MCF 10A (cell line): ENCODE data around the gene CFAP58. TPM values are rescaled to one million over a fixed set of nuclear protein-coding genes. Genes with fewer than 3 reads are reported as not detected.
A peak's percentile ranks its signal among the peaks of the same experiment; 100 is the strongest.

Experiments used
- BruUV-seq: library from RNA; stranded (reverse); fragments of 400-500 nt; replicated peaks from 2 replicates; lab custom pipeline; 2021; lab: Mats Ljungman, UMichigan
- CTCF ChIA-PET: fragments of 300-600 bp; sonication (Branson Sonifier 250); formaldehyde crosslinking; extraction: SDS; loops from one replicate; lab custom pipeline; 2021; ENCODE audit warnings: antibody characterized with exemption, inconsistent platforms; lab: Yijun Ruan, JAX
- POLR2A ChIA-PET: fragments of 300-600, 350-650 bp; sonication (Branson Sonifier 250); formaldehyde crosslinking; extraction: SDS; loops from one replicate; lab custom pipeline; 2020; ENCODE audit warnings: antibody characterized with exemption, inconsistent platforms; lab: Yijun Ruan, JAX
- DNase-seq: peaks from one replicate; pipeline ENCODE4 v3.0.0-alpha.2; 2018; ENCODE audit not compliant: unreplicated experiment
- H3K27ac Mint-ChIP-seq: one replicate; pipeline ENCODE4 v1.8.0; 2022; ENCODE audit warnings: mild to moderate bottlenecking, low read depth, mixed read lengths; ENCODE audit not compliant: unreplicated experiment
- H3K27me3 Mint-ChIP-seq: one replicate; pipeline ENCODE4 v1.8.0; 2022; ENCODE audit warnings: mixed read lengths; ENCODE audit not compliant: insufficient read depth, unreplicated experiment
- H3K36me3 Mint-ChIP-seq: one replicate; pipeline ENCODE4 v1.8.0; 2022; ENCODE audit warnings: mild to moderate bottlenecking, moderate library complexity, mixed read lengths; ENCODE audit not compliant: insufficient read depth, unreplicated experiment
- H3K4me1 Mint-ChIP-seq: one replicate; pipeline ENCODE4 v1.8.0; 2022; ENCODE audit warnings: mixed read lengths; ENCODE audit not compliant: insufficient read depth, unreplicated experiment
- H3K4me3 Mint-ChIP-seq: one replicate; pipeline ENCODE4 v1.8.0; 2022; ENCODE audit warnings: mild to moderate bottlenecking, moderate library complexity, mixed read lengths; ENCODE audit not compliant: unreplicated experiment
- H3K9me3 Mint-ChIP-seq: one replicate; pipeline ENCODE4 v1.8.0; 2022; ENCODE audit warnings: mixed read lengths; ENCODE audit not compliant: unreplicated experiment
- CTCF ChIP-seq: fragments of 200-600 bp; IDR thresholded peaks from one replicate; pipeline ENCODE4 v1.8.0; 2022; ENCODE audit warnings: antibody characterized with exemption, mild to moderate bottlenecking; ENCODE audit not compliant: unreplicated experiment
- intact Hi-C: fragments of 100-400 bp; cut with micrococcal nuclease; formaldehyde crosslinking; loops from 2 replicates; pipeline ENCODE4 v1.14.1; 2022
- total RNA-seq: library from RNA; stranded (reverse); gene quantifications from 2 replicates; pipeline ENCODE4 v1.2.3, GENCODE V29; 2022

The CFAP58 gene
- total RNA-seq, 1 experiment from 2014 or later: 0.89 TPM

GRCh38 chr10:104336821-104337467, 16.7 kb upstream of the CFAP58 start:
- peaks cover 45% of the 10 kb centered on the region for H3K4me1 Mint-ChIP-seq
- no peaks in the 10 kb centered on the region for H3K9me3 Mint-ChIP-seq
- TSS peak; percentile 45 for BruUV-seq
- no peaks in the 10 kb centered on the region for H3K27me3 Mint-ChIP-seq
- intact Hi-C loops: loop anchor here (1.0 to 10.0 kb wide), 2 partner anchors 46 to 452 kb away; no protein-coding TSS in a partner anchor
- H3K36me3 Mint-ChIP-seq: peaks cover 6% of the 10 kb centered on the region
- H3K4me3 Mint-ChIP-seq: peak overlapping the region; percentile 80
- CTCF ChIA-PET: interaction anchor here (0.7 to 10.5 kb wide), 12 partner anchors 13 to 62 kb away, joined by 3 to 79 read pairs (median 14); partner anchors contain the start of gene CFAP58
- peak overlapping the region; percentile 97 for H3K27ac Mint-ChIP-seq
- no peak for DNase-seq
- POLR2A ChIA-PET: interaction anchor here (0.6 to 6.9 kb wide), 17 partner anchors 8 to 607 kb away, joined by 3 to 146 read pairs (median 5); partner anchors contain the start of gene GSTO1
- no peak for TF ChIP-seq CTCF

GRCh38 chr10:104337521-104337984, 16.1 kb upstream of the CFAP58 start:
- Mint-ChIP-seq H3K4me3 (peak overlapping the region; percentile 80), H3K4me1 (peaks cover 45% of the 10 kb centered on the region), H3K36me3 (peaks cover 6% of the 10 kb centered on the region), H3K9me3 (no peaks in the 10 kb centered on the region), H3K27ac (peak overlapping the region; percentile 97), H3K27me3 (no peaks in the 10 kb centered on the region)
- intact Hi-C loops: loop anchor here (1.0 to 10.0 kb wide), 2 partner anchors 46 to 453 kb away; no protein-coding TSS in a partner anchor
- TF ChIP-seq CTCF: no peak
- DNase-seq: no peak
- CTCF ChIA-PET: interaction anchor here (0.9 to 6.6 kb wide), 10 partner anchors 8 to 63 kb away, joined by 3 to 46 read pairs (median 20); no protein-coding TSS in a partner anchor
- BruUV-seq: no TSS peak
- POLR2A ChIA-PET: interaction anchor here (0.9 to 6.9 kb wide), 14 partner anchors 8 to 216 kb away, joined by 3 to 146 read pairs (median 12); partner anchors contain the start of genes CFAP58 and GSTO1

- Mint-ChIP-seq H3K9me3 (no peaks in the 10 kb centered on the region), H3K27me3 (no peaks in the 10 kb centered on the region), H3K4me3 (peak within 1 kb of the TSS; percentile 80), H3K27ac (peak within 1 kb of the TSS; percentile 97), H3K4me1 (peaks cover 39% of the 10 kb centered on the region), H3K36me3 (peaks cover 6% of the 10 kb centered on the region)
- no TSS peak for BruUV-seq
- ChIA-PET POLR2A (interaction anchor here (0.6 to 6.9 kb wide), 21 partner anchors 9 to 457 kb away, joined by 3 to 146 read pairs (median 4); partner anchors contain the start of genes CFAP58 and GSTO1), CTCF (interaction anchor here (0.7 to 6.6 kb wide), 13 partner anchors 8 to 63 kb away, joined by 3 to 46 read pairs (median 9); no protein-coding TSS in a partner anchor)
- peak; percentile 81 for DNase-seq
- TF ChIP-seq CTCF: no peak
- intact Hi-C loops: loop anchor here (1.0 to 10.0 kb wide), 4 partner anchors 9 to 453 kb away; no protein-coding TSS in a partner anchor
Observed at GRCh38 chr10:104337985-104338735, 15.5 kb upstream of the CFAP58 start, which contains the start of gene ITPRIP. Gene ITPRIP, minus strand, starts transcription at chr10:104338465. Its CDS starts 22,414 bp downstream, at chr10:104316051.
